ENCODE measurements around the gene SH3RF3. TPM values are rescaled to one million over a fixed set of nuclear protein-coding genes. Genes with fewer than 3 reads are reported as not detected.

The SH3RF3 gene
- total RNA-seq, 1 donor from 2014 or later: under 0.01 TPM

DNA sequence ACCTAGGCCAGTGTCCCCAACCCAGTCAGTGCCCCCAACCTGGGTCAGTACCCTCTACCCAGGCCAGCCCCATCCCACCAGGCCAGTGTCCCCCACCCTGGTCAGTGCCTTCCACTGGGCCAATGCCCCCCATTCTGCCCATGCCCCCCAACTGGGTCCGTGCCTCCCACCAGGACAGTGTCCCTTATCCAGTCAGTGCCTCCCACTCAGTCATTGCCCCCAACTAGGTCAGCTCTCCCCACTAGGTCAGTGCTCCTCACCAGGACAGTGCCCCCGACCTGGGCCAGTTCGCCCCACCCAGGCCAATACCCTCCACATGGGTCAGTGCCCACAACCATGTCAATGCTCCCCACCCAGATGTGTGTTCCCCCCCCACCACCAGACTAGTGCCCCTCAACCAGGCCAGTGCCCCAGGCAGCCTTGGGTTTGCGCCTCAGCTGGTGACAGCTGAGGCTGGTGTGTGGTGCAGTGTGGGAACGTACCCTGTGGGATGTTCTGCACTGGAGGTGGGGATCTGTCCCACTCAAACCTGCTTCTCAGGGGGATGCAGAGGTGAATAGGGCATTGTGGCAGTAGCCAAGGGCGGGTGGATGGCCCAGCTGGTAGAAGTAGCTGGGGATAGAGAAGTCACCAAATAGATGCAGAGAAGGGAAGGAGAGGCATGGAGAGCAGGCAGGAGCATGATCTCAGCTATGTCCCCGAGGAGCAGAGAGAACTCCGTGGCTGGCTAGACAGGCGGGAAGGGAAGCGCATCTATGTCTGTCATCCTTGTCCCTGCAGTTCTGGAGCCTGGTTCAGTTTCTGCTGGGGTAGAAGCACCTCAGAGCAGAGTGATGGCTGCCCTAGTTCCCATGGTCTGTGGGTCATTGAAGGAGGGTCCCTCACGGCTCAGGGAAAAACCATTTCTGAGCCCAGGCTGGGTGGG is 168.8 kb downstream of the SH3RF3 start:
- Histone ChIP-seq H3K27me3 (ENCODE audit: control insufficient read depth, insufficient read depth, low read length) (peaks cover 5% of the 10 kb centered on the region), H3K4me3 (ENCODE audit: low read depth, low read length) (no peak overlapping the region), H3K36me3 (ENCODE audit: control insufficient read depth, insufficient read depth, low read length) (no peaks in the 10 kb centered on the region)
- no peak for DNase-seq (ENCODE audit: low read depth)
- TF ChIP-seq, protein P1, sequence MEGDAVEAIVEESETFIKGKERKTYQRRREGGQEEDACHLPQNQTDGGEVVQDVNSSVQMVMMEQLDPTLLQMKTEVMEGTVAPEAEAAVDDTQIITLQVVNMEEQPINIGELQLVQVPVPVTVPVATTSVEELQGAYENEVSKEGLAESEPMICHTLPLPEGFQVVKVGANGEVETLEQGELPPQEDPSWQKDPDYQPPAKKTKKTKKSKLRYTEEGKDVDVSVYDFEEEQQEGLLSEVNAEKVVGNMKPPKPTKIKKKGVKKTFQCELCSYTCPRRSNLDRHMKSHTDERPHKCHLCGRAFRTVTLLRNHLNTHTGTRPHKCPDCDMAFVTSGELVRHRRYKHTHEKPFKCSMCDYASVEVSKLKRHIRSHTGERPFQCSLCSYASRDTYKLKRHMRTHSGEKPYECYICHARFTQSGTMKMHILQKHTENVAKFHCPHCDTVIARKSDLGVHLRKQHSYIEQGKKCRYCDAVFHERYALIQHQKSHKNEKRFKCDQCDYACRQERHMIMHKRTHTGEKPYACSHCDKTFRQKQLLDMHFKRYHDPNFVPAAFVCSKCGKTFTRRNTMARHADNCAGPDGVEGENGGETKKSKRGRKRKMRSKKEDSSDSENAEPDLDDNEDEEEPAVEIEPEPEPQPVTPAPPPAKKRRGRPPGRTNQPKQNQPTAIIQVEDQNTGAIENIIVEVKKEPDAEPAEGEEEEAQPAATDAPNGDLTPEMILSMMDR (IDR thresholded peaks at IDR 0.05; ENCODE audit: insufficient read depth, low read length, severe bottlenecking): no peak
- no peak for FAIRE-seq

GRCh38 chr2:109298851-109299250 is 169.8 kb downstream of the SH3RF3 start:
- no peak overlapping the region for H3K4me3 ChIP-seq (ENCODE audit: low read depth, low read length)

DNA sequence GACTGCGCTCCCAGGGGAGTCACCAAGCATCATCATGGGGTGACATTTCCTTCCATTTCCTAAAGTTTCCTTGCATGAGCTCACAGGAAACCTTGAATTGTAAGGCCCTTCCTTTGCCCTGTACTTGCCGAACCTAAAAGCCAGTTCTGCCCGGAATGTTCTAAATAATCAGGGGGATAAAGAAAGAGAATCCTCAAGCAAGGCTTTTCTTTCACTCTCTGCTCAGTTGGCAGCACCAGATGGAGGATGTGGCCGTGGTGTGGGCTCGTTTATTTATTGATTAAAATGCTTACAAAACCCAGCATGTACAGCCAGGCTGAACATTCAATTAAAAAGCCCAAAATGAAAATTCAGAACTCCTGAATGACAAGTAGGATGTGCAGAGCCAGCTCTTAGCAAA is 170.5 kb downstream of the SH3RF3 start:
- DNase-seq (ENCODE audit: low read depth) (no peak), FAIRE-seq (no peak)
- TF ChIP-seq, protein P1 (IDR thresholded peaks at IDR 0.05; ENCODE audit: insufficient read depth, low read length, severe bottlenecking): no peak
- Histone ChIP-seq H3K36me3 (ENCODE audit: control insufficient read depth, insufficient read depth, low read length) (no peaks in the 10 kb centered on the region), H3K27me3 (ENCODE audit: control insufficient read depth, insufficient read depth, low read length) (peaks cover 4% of the 10 kb centered on the region), H3K4me3 (ENCODE audit: low read depth, low read length) (no peak overlapping the region)

More at GRCh38 chr2:109298851-109299250, 169.8 kb downstream of the SH3RF3 start:
- H3K36me3 ChIP-seq (ENCODE audit: control insufficient read depth, insufficient read depth, low read length): no peaks in the 10 kb centered on the region
- TF ChIP-seq, protein P1 (IDR thresholded peaks at IDR 0.05; ENCODE audit: insufficient read depth, low read length, severe bottlenecking): no peak
- FAIRE-seq: no peak
- DNase-seq (ENCODE audit: low read depth): no peak
- peaks cover 5% of the 10 kb centered on the region for H3K27me3 ChIP-seq (ENCODE audit: control insufficient read depth, insufficient read depth, low read length)

- FAIRE-seq: no peak
- TF ChIP-seq, protein P1 (IDR thresholded peaks at IDR 0.05; ENCODE audit: insufficient read depth, low read length, severe bottlenecking): no peak
Observed at GRCh38 chr2:109300582-109300981, 171.6 kb downstream of the SH3RF3 start.

GRCh38 chr2:109301746-109302145 is 172.7 kb downstream of the SH3RF3 start:
- no peak for FAIRE-seq
- H3K36me3 ChIP-seq (ENCODE audit: control insufficient read depth, insufficient read depth, low read length): no peaks in the 10 kb centered on the region
- no peak overlapping the region for H3K4me3 ChIP-seq (ENCODE audit: low read depth, low read length)
- peaks cover 9% of the 10 kb centered on the region for H3K27me3 ChIP-seq (ENCODE audit: control insufficient read depth, insufficient read depth, low read length)
- TF ChIP-seq, protein P1 (IDR thresholded peaks at IDR 0.05; ENCODE audit: insufficient read depth, low read length, severe bottlenecking): no peak
- no peak for DNase-seq (ENCODE audit: low read depth)

More at GRCh38 chr2:109300582-109300981, 171.6 kb downstream of the SH3RF3 start:
- H3K4me3 ChIP-seq (ENCODE audit: low read depth, low read length): no peak overlapping the region
- H3K36me3 ChIP-seq (ENCODE audit: control insufficient read depth, insufficient read depth, low read length): no peaks in the 10 kb centered on the region
- H3K27me3 ChIP-seq (ENCODE audit: control insufficient read depth, insufficient read depth, low read length): peaks cover 4% of the 10 kb centered on the region
- DNase-seq (ENCODE audit: low read depth): no peak

Measured in bronchial epithelial cell (primary cell).